Neural cell (in vitro differentiated cells): ENCODE data around the gene MAP3K14.

Experiments used
- MXI1 ChIP-seq: fragments of 450-650 bp; conservative IDR thresholded peaks from 2 replicates; pipeline ENCODE4 v1.6.1; 2014; ENCODE audit warnings: antibody characterized with exemption, mild to moderate bottlenecking; ENCODE audit not compliant: poor library complexity, severe bottlenecking
- SMC3 ChIP-seq: fragments of 450-650 bp; conservative IDR thresholded peaks from 2 replicates; pipeline ENCODE4 v1.6.1; 2014; ENCODE audit warnings: antibody characterized with exemption, mild to moderate bottlenecking, moderate library complexity; ENCODE audit not compliant: poor library complexity
- TAF1 ChIP-seq: IDR thresholded peaks from 2 replicates; pipeline ENCODE4 v1.6.1; 2012; ENCODE audit warnings: low read depth
- TF ChIP-seq, protein P1 (sequence below): fragments of 450-650 bp; IDR thresholded peaks from 2 replicates; pipeline ENCODE4 v1.5.1; 2014; ENCODE audit warnings: antibody characterized with exemption, mild to moderate bottlenecking, moderate library complexity; ENCODE audit not compliant: poor library complexity, severe bottlenecking

DNA sequence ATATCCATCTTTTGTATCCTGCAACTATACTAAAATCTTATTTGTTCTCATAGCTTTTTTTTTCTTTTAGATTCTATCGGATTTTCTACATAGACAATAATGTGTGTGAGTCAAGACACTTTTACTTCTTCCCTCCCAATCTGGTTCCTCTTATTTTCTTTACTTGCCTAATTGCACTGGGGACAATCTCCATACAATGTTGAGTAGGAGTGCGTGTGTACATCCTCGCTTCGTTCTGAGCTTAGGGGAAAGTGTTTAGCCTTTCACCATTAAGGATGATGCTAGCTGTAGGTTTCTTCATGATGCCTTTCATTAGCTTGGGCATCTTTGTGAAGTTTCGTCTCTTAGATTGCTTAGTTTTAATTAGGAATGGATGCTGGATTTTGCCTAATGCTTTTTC, 57.8 kb downstream of the MAP3K14 start:
- TF ChIP-seq MXI1 (no peak), TAF1 (no peak), SMC3 (no peak)
- TF ChIP-seq, protein P1, sequence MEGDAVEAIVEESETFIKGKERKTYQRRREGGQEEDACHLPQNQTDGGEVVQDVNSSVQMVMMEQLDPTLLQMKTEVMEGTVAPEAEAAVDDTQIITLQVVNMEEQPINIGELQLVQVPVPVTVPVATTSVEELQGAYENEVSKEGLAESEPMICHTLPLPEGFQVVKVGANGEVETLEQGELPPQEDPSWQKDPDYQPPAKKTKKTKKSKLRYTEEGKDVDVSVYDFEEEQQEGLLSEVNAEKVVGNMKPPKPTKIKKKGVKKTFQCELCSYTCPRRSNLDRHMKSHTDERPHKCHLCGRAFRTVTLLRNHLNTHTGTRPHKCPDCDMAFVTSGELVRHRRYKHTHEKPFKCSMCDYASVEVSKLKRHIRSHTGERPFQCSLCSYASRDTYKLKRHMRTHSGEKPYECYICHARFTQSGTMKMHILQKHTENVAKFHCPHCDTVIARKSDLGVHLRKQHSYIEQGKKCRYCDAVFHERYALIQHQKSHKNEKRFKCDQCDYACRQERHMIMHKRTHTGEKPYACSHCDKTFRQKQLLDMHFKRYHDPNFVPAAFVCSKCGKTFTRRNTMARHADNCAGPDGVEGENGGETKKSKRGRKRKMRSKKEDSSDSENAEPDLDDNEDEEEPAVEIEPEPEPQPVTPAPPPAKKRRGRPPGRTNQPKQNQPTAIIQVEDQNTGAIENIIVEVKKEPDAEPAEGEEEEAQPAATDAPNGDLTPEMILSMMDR, result no peak
